H9 (cell line): ENCODE data around the gene CXorf65. TPM values are rescaled to one million over a fixed set of nuclear protein-coding genes. Genes with fewer than 3 reads are reported as not detected.

Experiments used
- DNase-seq: peaks from one replicate; pipeline ENCODE4 v3.0.0-alpha.2; 2017
- H2AFZ ChIP-seq: one replicate; pipeline ENCODE4 v1.6.1; 2013; ENCODE audit warnings: mild to moderate bottlenecking, low read length, control low read depth, moderate library complexity
- H2AK5ac ChIP-seq: 2 replicates; pipeline ENCODE4 v1.6.1; 2013; ENCODE audit warnings: low read length, control low read depth, mixed read lengths; ENCODE audit not compliant: insufficient read length
- H2BK120ac ChIP-seq: one replicate; pipeline ENCODE4 v1.6.1; 2013; ENCODE audit warnings: low read depth, mild to moderate bottlenecking, low read length, control low read depth, inconsistent platforms; ENCODE audit not compliant: poor library complexity, severe bottlenecking
- H2BK12ac ChIP-seq: 2 replicates; pipeline ENCODE4 v1.6.1; 2013; ENCODE audit warnings: low read length, control low read depth, mixed read lengths, low read depth; ENCODE audit not compliant: insufficient read length
- H2BK15ac ChIP-seq: 2 replicates; pipeline ENCODE4 v1.6.1; 2013; ENCODE audit warnings: low read depth, low read length, control low read depth
- H2BK20ac ChIP-seq: one replicate; pipeline ENCODE4 v1.6.1; 2013; ENCODE audit warnings: low read depth, mild to moderate bottlenecking, low read length, control low read depth, inconsistent platforms; ENCODE audit not compliant: poor library complexity, severe bottlenecking
- H2BK5ac ChIP-seq: 2 replicates; pipeline ENCODE4 v1.6.1; 2013; ENCODE audit warnings: low read length, control low read depth, mixed read lengths; ENCODE audit not compliant: insufficient read length
- H3K14ac ChIP-seq: 2 replicates; pipeline ENCODE4 v1.6.1; 2013; ENCODE audit warnings: low read length, control low read depth; ENCODE audit not compliant: insufficient read depth
- H3K18ac ChIP-seq: 2 replicates; pipeline ENCODE4 v1.6.1; 2013; ENCODE audit warnings: low read depth, mild to moderate bottlenecking, mixed read lengths, low read length, control low read depth; ENCODE audit not compliant: insufficient read length
- H3K23ac ChIP-seq: 2 replicates; pipeline ENCODE4 v1.6.1; 2013; ENCODE audit warnings: low read length, control low read depth, mixed read lengths, low read depth; ENCODE audit not compliant: insufficient read length
- H3K23me2 ChIP-seq: 2 replicates; pipeline ENCODE4 v1.6.1; 2013; ENCODE audit warnings: low read depth, mild to moderate bottlenecking, mixed read lengths, low read length, control low read depth; ENCODE audit not compliant: insufficient read length, poor library complexity, severe bottlenecking
- H3K27ac ChIP-seq: 2 replicates; pipeline ENCODE4 v1.5.1; 2013; ENCODE audit warnings: low read length, control low read depth, mixed read lengths, low read depth; ENCODE audit not compliant: insufficient read length
- H3K27me3 ChIP-seq: 2 replicates; pipeline ENCODE4 v1.6.1; 2013; ENCODE audit warnings: low read length, control low read depth, inconsistent platforms; ENCODE audit not compliant: insufficient read depth
- H3K4ac ChIP-seq: 2 replicates; pipeline ENCODE4 v1.6.1; 2013; ENCODE audit warnings: low read depth, mild to moderate bottlenecking, control low read depth, inconsistent platforms, low read length, moderate library complexity
- H3K4me1 ChIP-seq: 2 replicates; pipeline ENCODE4 v1.6.1; 2013; ENCODE audit warnings: low read length, control low read depth, inconsistent platforms; ENCODE audit not compliant: insufficient read depth
- H3K4me2 ChIP-seq: 2 replicates; pipeline ENCODE4 v1.6.1; 2013; ENCODE audit warnings: low read length, control low read depth, mixed read lengths; ENCODE audit not compliant: insufficient read length, insufficient read depth
- H3K56ac ChIP-seq: 2 replicates; pipeline ENCODE4 v1.6.1; 2013; ENCODE audit warnings: low read depth, mild to moderate bottlenecking, mixed read lengths, low read length, control low read depth; ENCODE audit not compliant: insufficient read length
- H3K79me1 ChIP-seq: 2 replicates; pipeline ENCODE4 v1.6.1; 2013; ENCODE audit warnings: low read depth, mild to moderate bottlenecking, moderate library complexity, low read length, control low read depth, inconsistent platforms; ENCODE audit not compliant: insufficient read depth, poor library complexity, severe bottlenecking
- H3K79me2 ChIP-seq: 2 replicates; pipeline ENCODE4 v1.6.1; 2013; ENCODE audit warnings: low read length, control low read depth, inconsistent platforms; ENCODE audit not compliant: insufficient read depth
- H3K9ac ChIP-seq: 2 replicates; pipeline ENCODE4 v1.6.1; 2013; ENCODE audit warnings: low read length, control low read depth, mixed read lengths; ENCODE audit not compliant: insufficient read length; ENCODE audit errors: extremely low read depth
- H3K9me3 ChIP-seq: one replicate; pipeline ENCODE4 v1.6.1; 2013; ENCODE audit warnings: low read depth, low read length, inconsistent platforms; ENCODE audit not compliant: control insufficient read depth
- H3T11ph ChIP-seq: one replicate; pipeline ENCODE4 v1.6.1; 2013; ENCODE audit warnings: mild to moderate bottlenecking, low read length, control low read depth, inconsistent platforms
- H4K20me1 ChIP-seq: one replicate; pipeline ENCODE4 v1.6.1; 2013; ENCODE audit not compliant: control insufficient read depth, insufficient read length, insufficient read depth
- H4K5ac ChIP-seq: 2 replicates; pipeline ENCODE4 v1.6.1; 2013; ENCODE audit warnings: low read depth, mild to moderate bottlenecking, mixed read lengths, low read length, control low read depth; ENCODE audit not compliant: insufficient read length
- H4K8ac ChIP-seq: replicated peaks from 2 replicates; pipeline ENCODE4 v1.6.1; 2013; ENCODE audit warnings: low read length, control low read depth, mixed read lengths, low read depth; ENCODE audit not compliant: insufficient read length
- H4K91ac ChIP-seq: 2 replicates; pipeline ENCODE4 v1.6.1; 2013; ENCODE audit warnings: low read depth, mild to moderate bottlenecking, moderate library complexity, mixed read lengths, low read length, control low read depth; ENCODE audit not compliant: insufficient read length
- H3K27ac Mint-ChIP-seq, 3 experiments: 2 replicates in 2 of 3; 3 replicates in 1 of 3; pipeline ENCODE4 v1.8.0; 2020 to 2021; ENCODE audit warnings: mixed read lengths in 3 of 3, mild to moderate bottlenecking in 1 of 3, moderate library complexity in 1 of 3
- H3K27me3 Mint-ChIP-seq: 2 replicates; pipeline ENCODE4 v1.8.0; 2021; ENCODE audit warnings: low read depth, mild to moderate bottlenecking, moderate library complexity, mixed read lengths
- H3K36me3 Mint-ChIP-seq, 3 experiments: 2 replicates in 2 of 3; 3 replicates in 1 of 3; pipeline ENCODE4 v1.8.0; 2020 to 2021; ENCODE audit warnings: low read depth in 3 of 3, mixed read lengths in 3 of 3; ENCODE audit not compliant: insufficient read depth in 1 of 3
- H3K4me1 Mint-ChIP-seq, 2 experiments: 2 replicates each; pipeline ENCODE4 v1.8.0; 2020; ENCODE audit warnings: mixed read lengths in 2 of 2
- H3K4me3 Mint-ChIP-seq, 2 experiments: 2 replicates in 1 of 2; 3 replicates in 1 of 2; pipeline ENCODE4 v1.8.0; 2020 to 2021; ENCODE audit warnings: mild to moderate bottlenecking in 2 of 2, mixed read lengths in 2 of 2, moderate library complexity in 1 of 2
- H3K9me3 Mint-ChIP-seq, 2 experiments: 2 replicates in 1 of 2; 3 replicates in 1 of 2; pipeline ENCODE4 v1.8.0; 2020; ENCODE audit warnings: mild to moderate bottlenecking in 2 of 2, mixed read lengths in 2 of 2, moderate library complexity in 1 of 2
- WGBS: extraction: QIAGEN DNeasy Blood & Tissue Kit; methylation state at CpG from one replicate; pipeline ENCODE4 v1.1.7; 2013; ENCODE audit warnings: missing lambda C conversion rate, low lambda C conversion rate, mixed read lengths; ENCODE audit not compliant: insufficient read length; ENCODE audit errors: extremely low coverage; 5-methylcytosine and 5-hydroxymethylcytosine counted together
- total RNA-seq: library from RNA; stranded (reverse); gene quantifications from 2 replicates; pipeline ENCODE4 v1.2.1, GENCODE V29; 2021
- TF ChIP-seq, protein P1 (sequence below): fragments of 200-600 bp; sonication (generic); conservative IDR thresholded peaks from 3 replicates; pipeline ENCODE4 v1.8.0; 2021; ENCODE audit warnings: antibody characterized with exemption, mild to moderate bottlenecking

Gene CXorf65
- total RNA-seq, 1 experiment from 2014 or later: not detected

DNA sequence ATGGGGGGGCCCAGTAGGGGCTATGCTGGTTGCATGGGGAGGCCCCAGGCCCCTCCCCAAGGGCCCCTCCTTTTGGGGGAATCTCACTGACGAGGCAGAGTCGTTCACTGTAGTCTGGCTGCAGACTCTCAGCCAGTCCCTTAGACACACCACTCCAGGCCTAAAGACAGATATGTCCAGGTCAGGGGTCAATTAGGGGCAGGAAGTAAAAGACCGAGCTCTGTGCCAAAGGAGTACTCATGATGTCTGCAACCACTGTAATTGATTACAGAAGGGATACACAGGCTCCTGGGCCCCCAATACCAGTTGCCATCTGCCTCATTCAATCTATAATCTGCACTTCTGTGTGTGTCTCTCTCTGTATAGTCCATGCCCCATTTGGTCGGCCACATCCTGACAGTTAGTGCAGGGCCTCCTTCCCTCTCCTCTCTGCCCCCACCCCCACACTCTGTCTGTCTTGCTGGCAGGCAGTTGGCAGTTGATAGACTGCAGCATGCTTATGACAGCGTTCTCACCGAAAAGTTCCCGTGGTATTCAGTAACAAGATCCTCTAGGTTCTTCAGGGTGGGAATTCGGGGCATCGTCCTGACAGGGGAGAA is 1.3 kb upstream of the CXorf65 start:
- H3K9me3 ChIP-seq: peaks cover 26% of the 10 kb centered on the region
- no peak overlapping the region for H2BK20ac ChIP-seq
- TF ChIP-seq, protein P1, sequence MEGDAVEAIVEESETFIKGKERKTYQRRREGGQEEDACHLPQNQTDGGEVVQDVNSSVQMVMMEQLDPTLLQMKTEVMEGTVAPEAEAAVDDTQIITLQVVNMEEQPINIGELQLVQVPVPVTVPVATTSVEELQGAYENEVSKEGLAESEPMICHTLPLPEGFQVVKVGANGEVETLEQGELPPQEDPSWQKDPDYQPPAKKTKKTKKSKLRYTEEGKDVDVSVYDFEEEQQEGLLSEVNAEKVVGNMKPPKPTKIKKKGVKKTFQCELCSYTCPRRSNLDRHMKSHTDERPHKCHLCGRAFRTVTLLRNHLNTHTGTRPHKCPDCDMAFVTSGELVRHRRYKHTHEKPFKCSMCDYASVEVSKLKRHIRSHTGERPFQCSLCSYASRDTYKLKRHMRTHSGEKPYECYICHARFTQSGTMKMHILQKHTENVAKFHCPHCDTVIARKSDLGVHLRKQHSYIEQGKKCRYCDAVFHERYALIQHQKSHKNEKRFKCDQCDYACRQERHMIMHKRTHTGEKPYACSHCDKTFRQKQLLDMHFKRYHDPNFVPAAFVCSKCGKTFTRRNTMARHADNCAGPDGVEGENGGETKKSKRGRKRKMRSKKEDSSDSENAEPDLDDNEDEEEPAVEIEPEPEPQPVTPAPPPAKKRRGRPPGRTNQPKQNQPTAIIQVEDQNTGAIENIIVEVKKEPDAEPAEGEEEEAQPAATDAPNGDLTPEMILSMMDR: no peak
- Mint-ChIP-seq H3K36me3 (peaks cover 2 to 8% (median 5%) of the 10 kb centered on the region in 3 experiments; a peak in 3 of 7 replicates), H3K27me3 (peaks cover 64% of the 10 kb centered on the region), H3K4me1 (peaks cover 15 to 33% of the 10 kb centered on the region in 2 experiments), H3K27ac (no peak overlapping the region), H3K9me3 (peaks cover 78 to 84% of the 10 kb centered on the region in 2 experiments), H3K4me3 (no peak overlapping the region)
- H2BK120ac ChIP-seq: no peak overlapping the region
- H3T11ph ChIP-seq: no peak overlapping the region
- no peak overlapping the region for H3K56ac ChIP-seq
- no peak overlapping the region for H2BK5ac ChIP-seq
- no peak overlapping the region for H3K14ac ChIP-seq
- H2BK12ac ChIP-seq: no peak overlapping the region
- no peaks in the 10 kb centered on the region for H3K23me2 ChIP-seq
- no peak overlapping the region for H2AK5ac ChIP-seq
- H4K5ac ChIP-seq: no peak overlapping the region
- no peak overlapping the region for H3K27ac ChIP-seq
- H3K23ac ChIP-seq: no peak overlapping the region
- no CpG with 5 or more reads among the region's 9 CpGs for WGBS
- no peak for DNase-seq
- no peaks in the 10 kb centered on the region for H3K79me1 ChIP-seq
- H4K91ac ChIP-seq: no peak overlapping the region
- H3K27me3 ChIP-seq: no peaks in the 10 kb centered on the region
- H4K8ac ChIP-seq: no peak overlapping the region
- H4K20me1 ChIP-seq: no peaks in the 10 kb centered on the region
- H3K9ac ChIP-seq: no peak overlapping the region
- H3K79me2 ChIP-seq: no peaks in the 10 kb centered on the region
- H3K18ac ChIP-seq: no peak overlapping the region
- no peak overlapping the region for H2AFZ ChIP-seq
- H3K4me1 ChIP-seq: peaks cover 3% of the 10 kb centered on the region; the same call in 1 of the 2 replicates
- H3K4ac ChIP-seq: no peak overlapping the region
- H2BK15ac ChIP-seq: no peak overlapping the region
- no peak overlapping the region for H3K4me2 ChIP-seq
